ENCODE results near the gene SFRP5. TPM values are rescaled to one million over a fixed set of nuclear protein-coding genes. Genes with fewer than 3 reads are reported as not detected.

SFRP5 gene
- total and polyA plus RNA-seq, 2 donors (not counting 1 experiment from before 2014, with no cell fraction given) = not detected

DNA sequence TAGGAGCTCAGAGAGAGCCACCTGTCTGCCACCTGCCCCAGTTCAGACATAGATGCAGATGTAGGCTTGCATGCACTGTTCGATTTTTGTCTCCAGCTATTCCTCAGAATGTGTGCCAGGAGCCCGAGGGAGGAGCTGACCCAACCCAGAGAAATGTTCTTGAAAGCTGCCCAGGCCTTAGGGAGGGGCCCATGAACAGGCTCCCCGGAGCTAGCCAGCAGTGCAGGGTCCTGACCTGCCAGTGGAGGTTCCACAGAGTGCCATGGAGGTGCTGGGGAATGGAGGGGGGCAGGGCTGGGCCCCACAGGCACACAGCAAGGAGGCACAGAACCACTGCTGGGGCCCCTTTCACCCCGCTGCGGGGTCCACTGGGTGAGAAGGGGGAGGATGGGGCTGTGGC is 29.6 kb upstream of the SFRP5 start:
- no peaks in the 10 kb centered on the region for H3K36me3 ChIP-seq (replicated peaks in 1 of 2; ENCODE audit: control extremely low read depth in 1 of 2, control insufficient read depth in 1 of 2, extremely low read depth in 1 of 2, insufficient read depth in 2 of 2, low read length in 1 of 2)
- POLR2A ChIA-PET = no interaction called here
- H4K20me1 ChIP-seq (ENCODE audit: control insufficient read depth, insufficient read depth, low read length, poor library complexity, severe bottlenecking) = no peaks in the 10 kb centered on the region
- no peaks in the 10 kb centered on the region for H3K79me2 ChIP-seq (ENCODE audit: control insufficient read depth, insufficient read depth, low read length)
- Mint-ChIP-seq H3K9me3 (ENCODE audit: insufficient read depth) (no peaks in the 10 kb centered on the region), H3K4me3 (no peak overlapping the region), H3K4me1 (no peaks in the 10 kb centered on the region), H3K27ac (no peak overlapping the region), H3K27me3 (peaks cover 38% of the 10 kb centered on the region)
- peaks cover 0 to 3% of the 10 kb centered on the region in 2 donors for H3K4me1 ChIP-seq (ENCODE audit: control insufficient read depth in 2 of 2, insufficient read depth in 2 of 2, low read length in 2 of 2)
- CTCF ChIA-PET = interaction anchor here (0.6 to 1.6 kb wide), 2 partner anchors 8 to 10 kb away, joined by 3 to 7 read pairs; no protein-coding TSS in a partner anchor
- no peak for ATAC-seq (ENCODE audit: low read depth)
- no peak overlapping the region for H2AFZ ChIP-seq (ENCODE audit: insufficient read depth, low read depth, low read length, poor library complexity, severe bottlenecking)
- no peak overlapping the region for H3K27ac ChIP-seq (ENCODE audit: low read length in 2 of 2)
- intact Hi-C loops (cut with micrococcal nuclease) = no loop called here
- H3K4me3 ChIP-seq (ENCODE audit: control extremely low read depth in 1 of 5, extremely low read depth in 1 of 5, insufficient read depth in 1 of 5, low read depth in 2 of 5, low read length in 4 of 5) = no peak overlapping the region
- TF ChIP-seq, protein P1, sequence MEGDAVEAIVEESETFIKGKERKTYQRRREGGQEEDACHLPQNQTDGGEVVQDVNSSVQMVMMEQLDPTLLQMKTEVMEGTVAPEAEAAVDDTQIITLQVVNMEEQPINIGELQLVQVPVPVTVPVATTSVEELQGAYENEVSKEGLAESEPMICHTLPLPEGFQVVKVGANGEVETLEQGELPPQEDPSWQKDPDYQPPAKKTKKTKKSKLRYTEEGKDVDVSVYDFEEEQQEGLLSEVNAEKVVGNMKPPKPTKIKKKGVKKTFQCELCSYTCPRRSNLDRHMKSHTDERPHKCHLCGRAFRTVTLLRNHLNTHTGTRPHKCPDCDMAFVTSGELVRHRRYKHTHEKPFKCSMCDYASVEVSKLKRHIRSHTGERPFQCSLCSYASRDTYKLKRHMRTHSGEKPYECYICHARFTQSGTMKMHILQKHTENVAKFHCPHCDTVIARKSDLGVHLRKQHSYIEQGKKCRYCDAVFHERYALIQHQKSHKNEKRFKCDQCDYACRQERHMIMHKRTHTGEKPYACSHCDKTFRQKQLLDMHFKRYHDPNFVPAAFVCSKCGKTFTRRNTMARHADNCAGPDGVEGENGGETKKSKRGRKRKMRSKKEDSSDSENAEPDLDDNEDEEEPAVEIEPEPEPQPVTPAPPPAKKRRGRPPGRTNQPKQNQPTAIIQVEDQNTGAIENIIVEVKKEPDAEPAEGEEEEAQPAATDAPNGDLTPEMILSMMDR (IDR thresholded peaks at IDR 0.05) = no peak
- no peak for TF ChIP-seq EZH2 (IDR thresholded peaks at IDR 0.05; ENCODE audit: borderline replicate concordance, insufficient read depth, low read depth, low read length, poor library complexity, severe bottlenecking)
- no peak for DNase-seq
- peaks cover 0 to 8% (median 4%) of the 10 kb centered on the region in 3 donors for H3K9me3 ChIP-seq (ENCODE audit: control extremely low read depth in 1 of 3, control insufficient read depth in 2 of 3, insufficient read depth in 1 of 3, low read length in 2 of 3)
- H3K27me3 ChIP-seq (replicated peaks in 1 of 4; ENCODE audit: control extremely low read depth in 1 of 4, control insufficient read depth in 3 of 4, insufficient read depth in 4 of 4, low read length in 3 of 4) = peaks cover 0 to 18% (median 3%) of the 10 kb centered on the region in 4 experiments
- H3K9ac ChIP-seq (ENCODE audit: low read length) = no peak overlapping the region
- WGBS (ENCODE audit: insufficient coverage) = 70% methylated on average over 5 of the region's 5 CpGs
- H3K4me2 ChIP-seq (replicated peaks; ENCODE audit: low read depth, low read length, poor library complexity, severe bottlenecking) = no peak overlapping the region

DNA sequence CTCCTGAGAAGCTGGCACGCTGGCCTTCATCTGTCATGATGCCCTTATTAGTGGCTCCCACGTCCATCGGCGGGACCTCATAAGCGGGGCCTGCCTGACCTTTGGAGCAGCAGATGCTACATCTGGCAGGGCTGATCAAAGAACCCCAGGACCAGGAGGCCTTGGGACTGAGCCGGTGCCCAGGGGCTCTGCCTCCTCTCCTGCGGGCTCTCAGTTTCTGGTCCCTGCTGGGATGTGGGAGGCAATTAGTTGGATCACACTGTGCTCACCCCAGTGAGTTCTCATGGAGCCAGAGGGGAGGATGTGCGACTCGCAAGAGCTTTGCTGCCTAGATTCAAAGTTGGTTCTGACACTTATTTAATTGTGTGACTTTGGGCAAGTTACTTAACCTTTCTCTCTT is 28.7 kb upstream of the SFRP5 start:
- intact Hi-C loops (cut with micrococcal nuclease) = no loop called here
- CTCF ChIA-PET = interaction anchor here (1.6 kb wide), 1 partner anchor 9 kb away, joined by 7 read pairs; no protein-coding TSS in a partner anchor
- H3K27me3 Mint-ChIP-seq = peaks cover 40% of the 10 kb centered on the region

More for the DNA sequence above, 28.7 kb upstream of the SFRP5 start:
- peaks cover 0 to 14% (median 3%) of the 10 kb centered on the region in 4 experiments for H3K27me3 ChIP-seq (replicated peaks in 1 of 4; ENCODE audit: control extremely low read depth in 1 of 4, control insufficient read depth in 3 of 4, insufficient read depth in 4 of 4, low read length in 3 of 4)
- Mint-ChIP-seq H3K4me1 (no peaks in the 10 kb centered on the region), H3K4me3 (no peak overlapping the region), H3K27ac (no peak overlapping the region), H3K9me3 (ENCODE audit: insufficient read depth) (no peaks in the 10 kb centered on the region)
- no peak overlapping the region for H2AFZ ChIP-seq (ENCODE audit: insufficient read depth, low read depth, low read length, poor library complexity, severe bottlenecking)
- no peaks in the 10 kb centered on the region for H4K20me1 ChIP-seq (ENCODE audit: control insufficient read depth, insufficient read depth, low read length, poor library complexity, severe bottlenecking)
- H3K9ac ChIP-seq (ENCODE audit: low read length) = no peak overlapping the region
- DNase-seq (no peak), ATAC-seq (ENCODE audit: low read depth) (no peak)
- peaks cover 0 to 8% (median 4%) of the 10 kb centered on the region in 3 donors for H3K9me3 ChIP-seq (ENCODE audit: control extremely low read depth in 1 of 3, control insufficient read depth in 2 of 3, insufficient read depth in 1 of 3, low read length in 2 of 3)
- POLR2A ChIA-PET = no interaction called here
- H3K4me3 ChIP-seq (ENCODE audit: control extremely low read depth in 1 of 5, extremely low read depth in 1 of 5, insufficient read depth in 1 of 5, low read depth in 2 of 5, low read length in 4 of 5) = no peak overlapping the region
- TF ChIP-seq EZH2 (IDR thresholded peaks at IDR 0.05; ENCODE audit: borderline replicate concordance, insufficient read depth, low read depth, low read length, poor library complexity, severe bottlenecking) = no peak
- TF ChIP-seq, protein P1 (IDR thresholded peaks at IDR 0.05) = no peak
- H3K4me1 ChIP-seq (ENCODE audit: control insufficient read depth in 2 of 2, insufficient read depth in 2 of 2, low read length in 2 of 2) = peaks cover 0 to 3% of the 10 kb centered on the region in 2 donors
- no peaks in the 10 kb centered on the region for H3K79me2 ChIP-seq (ENCODE audit: control insufficient read depth, insufficient read depth, low read length)
- no peak overlapping the region for H3K4me2 ChIP-seq (replicated peaks; ENCODE audit: low read depth, low read length, poor library complexity, severe bottlenecking)
- no peak overlapping the region for H3K27ac ChIP-seq (ENCODE audit: low read length in 2 of 2)
- H3K36me3 ChIP-seq (replicated peaks in 1 of 2; ENCODE audit: control extremely low read depth in 1 of 2, control insufficient read depth in 1 of 2, extremely low read depth in 1 of 2, insufficient read depth in 2 of 2, low read length in 1 of 2) = no peaks in the 10 kb centered on the region
- WGBS (ENCODE audit: insufficient coverage) = 89% methylated on average over 8 of the region's 9 CpGs
